ENCODE data around the gene KCTD19.

KCTD19 gene

GRCh38 chr16:67247192-67248072 lies 79.1 kb downstream of the KCTD19 start, which contains the start of gene FHOD1:
FHOD1 (minus strand) TSS chr16:67247481; CDS start chr16:67247410, 71 bp downstream.
- TF ChIP-seq CTCF (IDR thresholded peaks at IDR 0.05; ENCODE audit: extremely low read depth, insufficient read depth, missing control alignments): no peak

DNA sequence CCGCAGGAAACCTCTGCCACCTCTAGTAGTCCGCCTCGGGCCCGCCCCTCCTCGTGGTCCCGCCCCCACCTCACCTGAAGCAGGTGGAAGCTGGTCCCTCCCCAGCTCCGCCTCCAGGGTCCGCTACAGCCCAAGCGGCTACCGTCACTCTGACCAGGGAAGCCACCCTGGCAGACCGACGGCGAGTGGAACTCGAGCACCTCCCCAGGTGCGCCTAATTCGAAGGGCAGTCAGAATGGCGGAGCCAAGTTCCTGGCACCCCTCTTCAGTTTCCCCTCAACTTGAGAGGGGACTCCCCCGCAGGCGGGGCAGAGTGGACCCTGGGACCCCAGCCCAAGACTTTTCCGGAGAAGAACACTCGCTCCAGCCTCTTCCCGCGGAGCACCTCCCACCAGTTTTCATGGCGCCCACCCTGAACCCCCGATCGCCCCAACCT lies 79.8 kb downstream of the KCTD19 start:
- TF ChIP-seq CTCF (IDR thresholded peaks at IDR 0.05; ENCODE audit: extremely low read depth, insufficient read depth, missing control alignments): peak; percentile 18
- in situ Hi-C loops (cut with MboI; ENCODE audit: low pct_unique_long_range_greater_than_20kb, low sequenced_read_pairs, unreplicated experiment): no loop called here
- peak; percentile 62 for DNase-seq (ENCODE audit: low spot score)

More at GRCh38 chr16:67247192-67248072, 79.1 kb downstream of the KCTD19 start, which contains the start of gene FHOD1:
- peak; percentile 98 for DNase-seq (ENCODE audit: low spot score)
- in situ Hi-C loops (cut with MboI; ENCODE audit: low pct_unique_long_range_greater_than_20kb, low sequenced_read_pairs, unreplicated experiment): no loop called here

- TF ChIP-seq CTCF (IDR thresholded peaks at IDR 0.05; ENCODE audit: extremely low read depth, insufficient read depth, missing control alignments): peak; percentile 57
- peak; percentile 82 for DNase-seq (ENCODE audit: low spot score)
- in situ Hi-C loops (cut with MboI; ENCODE audit: low pct_unique_long_range_greater_than_20kb, low sequenced_read_pairs, unreplicated experiment): no loop called here
Measured at GRCh38 chr16:67246081-67246755, 80.3 kb downstream of the KCTD19 start.

GRCh38 chr16:67245674-67246080 lies 80.9 kb downstream of the KCTD19 start:
- TF ChIP-seq CTCF (IDR thresholded peaks at IDR 0.05; ENCODE audit: extremely low read depth, insufficient read depth, missing control alignments): no peak
- peak; percentile 55 for DNase-seq (ENCODE audit: low spot score)
- in situ Hi-C loops (cut with MboI; ENCODE audit: low pct_unique_long_range_greater_than_20kb, low sequenced_read_pairs, unreplicated experiment): no loop called here

- DNase-seq (ENCODE audit: low spot score): no peak
- in situ Hi-C loops (cut with MboI; ENCODE audit: low pct_unique_long_range_greater_than_20kb, low sequenced_read_pairs, unreplicated experiment): no loop called here
- no peak for TF ChIP-seq CTCF (IDR thresholded peaks at IDR 0.05; ENCODE audit: extremely low read depth, insufficient read depth, missing control alignments)
Measured at GRCh38 chr16:67245186-67245585, 81.4 kb downstream of the KCTD19 start.

DNA sequence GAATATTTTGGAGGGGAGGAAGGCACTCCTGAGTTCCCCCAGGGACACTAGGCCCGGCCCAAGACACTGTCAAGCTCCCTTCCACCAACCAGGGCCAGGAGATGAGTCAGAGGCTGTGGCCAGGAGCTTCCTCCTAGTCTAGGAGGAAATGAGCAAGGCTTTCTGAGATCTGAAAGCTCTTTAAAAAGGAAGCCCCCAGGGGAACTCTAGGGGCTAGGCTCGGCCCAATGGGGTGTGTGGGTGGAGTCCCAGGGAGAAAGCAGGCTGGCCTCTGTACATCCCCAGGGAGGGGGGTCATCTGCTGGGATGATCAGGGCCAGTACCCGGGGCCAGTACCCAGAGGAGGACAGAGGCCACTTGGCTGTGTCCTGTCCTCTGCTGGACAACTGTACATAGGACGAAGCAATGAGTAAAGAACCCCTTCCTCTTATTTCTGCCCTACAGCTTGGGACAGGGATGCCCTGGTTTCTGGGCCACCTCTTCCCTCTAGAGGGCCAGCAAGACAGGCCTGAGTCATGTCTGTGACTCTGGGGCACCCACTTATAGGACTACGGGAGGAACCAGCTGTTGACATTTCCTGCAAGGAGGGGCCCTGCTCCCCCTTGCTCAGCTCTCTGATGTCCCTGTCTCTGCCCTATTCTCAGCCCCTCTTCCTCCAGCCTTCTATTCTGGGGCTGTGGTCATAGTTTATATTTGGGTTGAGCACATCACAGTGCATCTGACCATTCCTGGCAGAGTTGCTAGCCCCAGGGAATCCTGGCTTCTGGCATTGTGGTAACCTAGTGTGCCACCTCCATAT lies 82.0 kb downstream of the KCTD19 start:
- in situ Hi-C loops (cut with MboI; ENCODE audit: low pct_unique_long_range_greater_than_20kb, low sequenced_read_pairs, unreplicated experiment): no loop called here
- peak; percentile 90 for DNase-seq (ENCODE audit: low spot score)

More for the DNA sequence above, 82.0 kb downstream of the KCTD19 start:
- no peak for TF ChIP-seq CTCF (IDR thresholded peaks at IDR 0.05; ENCODE audit: extremely low read depth, insufficient read depth, missing control alignments)
